HepG2 (cell line): ENCODE data around the gene TOR4A. TPM values are rescaled to one million over a fixed set of nuclear protein-coding genes. Genes with fewer than 3 reads are reported as not detected.

Source experiments
- BCL6 ChIP-seq: IDR thresholded peaks from 2 replicates; pipeline ENCODE4 v1.6.1; 2016; ENCODE audit warnings: missing genetic modification reagents, missing compliant biosample characterization
- HNRNPLL ChIP-seq: fragments of 200-400 bp; formaldehyde crosslinking; IDR thresholded peaks from 2 replicates; pipeline ENCODE4 v1.6.1; 2017; ENCODE audit warnings: mild to moderate bottlenecking, low read depth, low read length; ENCODE audit not compliant: poor library complexity, severe bottlenecking
- HNRNPUL1 ChIP-seq: fragments of 200-400 bp; formaldehyde crosslinking; IDR thresholded peaks from 2 replicates; pipeline ENCODE4 v1.6.1; 2017; ENCODE audit warnings: low read depth, mild to moderate bottlenecking, low read length, moderate library complexity
- MED13 ChIP-seq: sonication (generic); formaldehyde crosslinking; IDR thresholded peaks from 2 replicates; pipeline ENCODE4 v1.5.0; 2020; ENCODE audit warnings: missing genetic modification reagents
- NFKB2 ChIP-seq: sonication (generic); formaldehyde crosslinking; IDR thresholded peaks from 2 replicates; pipeline ENCODE4 v1.4.0; 2020; ENCODE audit warnings: missing genetic modification reagents, borderline replicate concordance
- NR0B2 ChIP-seq: sonication (generic); formaldehyde crosslinking; IDR thresholded peaks from 2 replicates; pipeline ENCODE4 v1.4.0; 2020; ENCODE audit warnings: mild to moderate bottlenecking, missing genetic modification reagents
- RFX5 ChIP-seq: IDR thresholded peaks from 2 replicates; pipeline ENCODE4 v1.6.1; 2011; ENCODE audit warnings: low read depth, low read length, improper control_type of control experiment
- SKI ChIP-seq: fragments of 450-650 bp; IDR thresholded peaks from one replicate; pipeline ENCODE4 v1.6.1; 2018; ENCODE audit warnings: mild to moderate bottlenecking; ENCODE audit not compliant: partially characterized antibody
- TFE3 ChIP-seq: IDR thresholded peaks from 2 replicates; pipeline ENCODE4 v1.6.1; 2016
- ZFP91 ChIP-seq: sonication (generic); formaldehyde crosslinking; IDR thresholded peaks from 2 replicates; pipeline ENCODE4 v1.9.0; 2022; ENCODE audit warnings: missing genetic modification reagents, mild to moderate bottlenecking, borderline replicate concordance
- ZNF121 ChIP-seq: sonication (generic); formaldehyde crosslinking; IDR thresholded peaks from 2 replicates; pipeline ENCODE4 v1.5.0; 2020; ENCODE audit warnings: mild to moderate bottlenecking, missing genetic modification reagents
- ZNF260 ChIP-seq: sonication (generic); formaldehyde crosslinking; IDR thresholded peaks from 2 replicates; pipeline ENCODE4 v1.4.0; 2020; ENCODE audit warnings: missing genetic modification reagents, low read depth, mild to moderate bottlenecking, borderline replicate concordance
- ZNF264 ChIP-seq: sonication (generic); formaldehyde crosslinking; IDR thresholded peaks from 2 replicates; pipeline ENCODE4 v1.4.0; 2020; ENCODE audit warnings: missing genetic modification reagents
- ZNF768 ChIP-seq: sonication (generic); formaldehyde crosslinking; IDR thresholded peaks from 2 replicates; pipeline ENCODE4 v1.4.0; 2020; ENCODE audit warnings: missing genetic modification reagents
- ZNF776 ChIP-seq: sonication (generic); formaldehyde crosslinking; IDR thresholded peaks from 2 replicates; pipeline ENCODE4 v1.4.0; 2020; ENCODE audit warnings: mild to moderate bottlenecking, missing genetic modification reagents
- ZNF777 ChIP-seq: sonication (generic); formaldehyde crosslinking; IDR thresholded peaks from 2 replicates; pipeline ENCODE4 v1.4.0; 2020; ENCODE audit warnings: missing genetic modification reagents
- ZNF800 ChIP-seq: sonication (generic); formaldehyde crosslinking; IDR thresholded peaks from 2 replicates; pipeline ENCODE4 v1.4.0; 2020; ENCODE audit warnings: missing genetic modification reagents
- polyA plus RNA-seq, 8 experiments: library from polyadenylated mRNA; depleted of rRNA in 3 of 8; stranded (reverse) in 7 of 8; unstranded in 1 of 8; fragments of >200 nt; fragmentation: Illumina TruSeq in 4 of 8; extraction: Trizol in 4 of 8; gene quantifications; 2 replicates each; pipeline versions ENCODE4 v1.2.1 to v1.2.3, GENCODE V29; 2011 to 2016; ENCODE audit warnings: low read depth in 4 of 8, missing spikeins in 1 of 8, mixed read lengths in 1 of 8; ENCODE audit not compliant: insufficient read depth in 1 of 8
- total RNA-seq, 5 experiments: library from RNA; depleted of rRNA; stranded (reverse); fragments of >200 nt; fragmentation: Illumina TruSeq; extraction: Trizol; gene quantifications; 2 replicates each; pipeline ENCODE4 v1.2.3, GENCODE V29; 2016; ENCODE audit warnings: low read depth in 1 of 5
- TF ChIP-seq, protein P1 (sequence below): IDR thresholded peaks from 2 replicates; pipeline ENCODE4 v1.6.1; 2016
- TF ChIP-seq, protein P2 (sequence below): sonication (generic); formaldehyde crosslinking; IDR thresholded peaks from 2 replicates; pipeline ENCODE4 v1.5.1; 2020; ENCODE audit warnings: missing genetic modification reagents, mild to moderate bottlenecking, borderline replicate concordance
- TF ChIP-seq, protein P3 (sequence below): sonication (generic); formaldehyde crosslinking; IDR thresholded peaks from 2 replicates; pipeline ENCODE4 v1.8.1; 2023; ENCODE audit warnings: mild to moderate bottlenecking, moderate library complexity, missing genetic modification reagents

TOR4A gene
- total and polyA plus RNA-seq, 2 of the 13 experiments (the other 11 are each of a cell fraction or from before 2014, with no cell fraction given) = 11.1 to 14.2 TPM

GRCh38 chr9:137301081-137301947 is 23.8 kb downstream of the TOR4A start (continued):
- TF ChIP-seq, protein P1, sequence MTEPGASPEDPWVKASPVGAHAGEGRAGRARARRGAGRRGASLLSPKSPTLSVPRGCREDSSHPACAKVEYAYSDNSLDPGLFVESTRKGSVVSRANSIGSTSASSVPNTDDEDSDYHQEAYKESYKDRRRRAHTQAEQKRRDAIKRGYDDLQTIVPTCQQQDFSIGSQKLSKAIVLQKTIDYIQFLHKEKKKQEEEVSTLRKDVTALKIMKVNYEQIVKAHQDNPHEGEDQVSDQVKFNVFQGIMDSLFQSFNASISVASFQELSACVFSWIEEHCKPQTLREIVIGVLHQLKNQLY (CRISPR knock-in tag) = no peak
- no peak for TF ChIP-seq ZNF121 (CRISPR knock-in tag)
- TF ChIP-seq, protein P2, sequence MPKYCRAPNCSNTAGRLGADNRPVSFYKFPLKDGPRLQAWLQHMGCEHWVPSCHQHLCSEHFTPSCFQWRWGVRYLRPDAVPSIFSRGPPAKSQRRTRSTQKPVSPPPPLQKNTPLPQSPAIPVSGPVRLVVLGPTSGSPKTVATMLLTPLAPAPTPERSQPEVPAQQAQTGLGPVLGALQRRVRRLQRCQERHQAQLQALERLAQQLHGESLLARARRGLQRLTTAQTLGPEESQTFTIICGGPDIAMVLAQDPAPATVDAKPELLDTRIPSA = no peak
- TF ChIP-seq ZNF777 = peak; percentile 98
- TF ChIP-seq SKI = peak; percentile 13
- TF ChIP-seq RFX5 = no peak
- no peak for TF ChIP-seq ZNF260 (CRISPR knock-in tag)
- 0 out of 2 replicates have a peak, but pooled peaks have one; percentile 52 for TF ChIP-seq NFKB2 (CRISPR knock-in tag)
- TF ChIP-seq ZNF264 (CRISPR knock-in tag) = no peak
- no peak for TF ChIP-seq HNRNPUL1
- no peak; the same call in 1 of the 2 replicates for TF ChIP-seq TFE3 (CRISPR knock-in tag)
- no peak for TF ChIP-seq ZFP91 (CRISPR knock-in tag)
- no peak for TF ChIP-seq MED13 (CRISPR knock-in tag)
- TF ChIP-seq ZNF776 = peak; percentile 37; the same call in 1 of the 2 replicates
- TF ChIP-seq, protein P3, sequence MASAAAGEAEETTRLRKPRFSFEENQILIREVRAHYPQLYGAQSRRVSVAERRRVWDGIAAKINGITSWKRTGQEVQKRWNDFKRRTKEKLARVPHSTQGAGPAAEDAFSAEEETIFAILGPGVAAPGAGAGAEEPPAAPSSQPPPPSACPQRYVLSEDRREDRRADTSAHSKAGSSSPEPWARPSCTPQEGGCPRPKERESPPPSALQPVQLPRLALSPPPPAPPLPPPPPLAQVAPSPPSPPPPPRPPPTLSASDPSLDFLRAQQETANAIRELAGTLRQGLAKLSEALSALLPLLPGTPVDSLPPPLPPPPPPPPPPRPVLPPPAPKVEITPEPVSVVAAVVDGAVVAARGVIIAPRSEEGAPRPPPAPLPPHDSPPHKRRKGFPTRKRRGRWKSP (CRISPR knock-in tag) = peak; percentile 33; the same call in 1 of the 2 replicates
- peak; percentile 99 for TF ChIP-seq ZNF800 (CRISPR knock-in tag)
- TF ChIP-seq BCL6 (CRISPR knock-in tag) = 0 out of 2 replicates have a peak, but pooled peaks have one; percentile 17
- TF ChIP-seq NR0B2 (CRISPR knock-in tag) = peak; percentile 37; the same call in 1 of the 2 replicates
- peak; percentile 63 for TF ChIP-seq HNRNPLL
- no peak; the same call in 1 of the 2 replicates for TF ChIP-seq ZNF768 (CRISPR knock-in tag)
